Upper lobe of left lung (tissue), 6 donors: Measurements from ENCODE around the gene KDM2B. TPM values are rescaled to one million over a fixed set of nuclear protein-coding genes. Genes with fewer than 3 reads are reported as not detected.

Source experiments
- ATAC-seq, 2 donors: fragments of 200-7000 bp; cut with Tn5 transposase; one replicate each; pipeline ENCODE4 v1.9.1; 2022; ENCODE audit warnings: mild to moderate bottlenecking in 2 of 2, moderate library complexity in 2 of 2; ENCODE audit not compliant: low FRiP score in 2 of 2
- DNase-seq, 2 donors: peaks; one replicate each; pipeline ENCODE4 v3.0.0-alpha.2; 2019 to 2020
- H3K27ac ChIP-seq, 4 donors: fragments of 200-600 bp; sonication (generic); one replicate each; pipeline ENCODE4 v1.5.1; 2016 to 2019
- H3K27me3 ChIP-seq, 4 donors: fragments of 200-600 bp; sonication (generic); one replicate each; pipeline ENCODE4 v1.5.1; 2017 to 2019
- H3K36me3 ChIP-seq, 4 donors: fragments of 200-600 bp; sonication (generic); one replicate each; pipeline ENCODE4 v1.5.1; 2016 to 2019
- H3K4me1 ChIP-seq, 4 donors: fragments of 200-600 bp; sonication (generic); one replicate each; pipeline ENCODE4 v1.5.1; 2018 to 2019
- H3K4me3 ChIP-seq, 4 donors: fragments of 200-600 bp; sonication (generic); one replicate each; pipeline ENCODE4 v1.5.1; 2017 to 2019; ENCODE audit warnings: mild to moderate bottlenecking in 2 of 4, moderate library complexity in 1 of 4
- H3K9me3 ChIP-seq, 4 donors: fragments of 200-600 bp; sonication (generic); one replicate each; pipeline ENCODE4 v1.5.1; 2018 to 2019
- EP300 ChIP-seq, 4 donors: sonication (generic); formaldehyde crosslinking; IDR thresholded peaks; one replicate each; pipeline ENCODE4 v1.5.1; 2017; ENCODE audit warnings: antibody characterized with exemption in 4 of 4, control low read depth in 2 of 4
- POLR2A ChIP-seq, 4 donors: fragments of 450-650 bp; IDR thresholded peaks; one replicate each; pipeline ENCODE4 v1.5.1; 2016 to 2017; ENCODE audit warnings: antibody characterized with exemption in 4 of 4, mild to moderate bottlenecking in 2 of 4
- POLR2AphosphoS5 ChIP-seq, 2 donors: sonication (generic); formaldehyde crosslinking; IDR thresholded peaks; one replicate each; pipeline ENCODE4 v1.5.1; 2017; ENCODE audit warnings: antibody characterized with exemption in 2 of 2
- WGBS, 2 donors: methylation state at CpG; one replicate each; pipeline ENCODE4 v1.1.5; 2017 to 2018; 5-methylcytosine and 5-hydroxymethylcytosine counted together
- total RNA-seq, 6 donors: library from RNA; depleted of rRNA in 4 of 6; stranded (reverse); fragments of >200 nt in 4 of 6; gene quantifications; one replicate each; pipeline versions ENCODE4 v1.1.0 to v1.2.1, GENCODE V29; 2016 to 2021
- TF ChIP-seq, protein P1 (sequence below), 6 experiments: fragments of 450-650 bp in 4 of 6; fragments of 200-600 bp in 2 of 6; sonication (generic) in 2 of 6; IDR thresholded peaks; one replicate each; pipeline ENCODE4 v1.5.1; 2016 to 2019; ENCODE audit warnings: antibody characterized with exemption in 6 of 6
- donor health status: DM: no; HTN: no; CAD: no; lungs with moderate emphysema.
- donor health status: DM: no; HTN: yes; CAD: no; lungs with severe emphysema.

KDM2B gene
- total RNA-seq, 6 donors from 2014 or later, result 29.5 to 81.7 (median 34.2) TPM

DNA sequence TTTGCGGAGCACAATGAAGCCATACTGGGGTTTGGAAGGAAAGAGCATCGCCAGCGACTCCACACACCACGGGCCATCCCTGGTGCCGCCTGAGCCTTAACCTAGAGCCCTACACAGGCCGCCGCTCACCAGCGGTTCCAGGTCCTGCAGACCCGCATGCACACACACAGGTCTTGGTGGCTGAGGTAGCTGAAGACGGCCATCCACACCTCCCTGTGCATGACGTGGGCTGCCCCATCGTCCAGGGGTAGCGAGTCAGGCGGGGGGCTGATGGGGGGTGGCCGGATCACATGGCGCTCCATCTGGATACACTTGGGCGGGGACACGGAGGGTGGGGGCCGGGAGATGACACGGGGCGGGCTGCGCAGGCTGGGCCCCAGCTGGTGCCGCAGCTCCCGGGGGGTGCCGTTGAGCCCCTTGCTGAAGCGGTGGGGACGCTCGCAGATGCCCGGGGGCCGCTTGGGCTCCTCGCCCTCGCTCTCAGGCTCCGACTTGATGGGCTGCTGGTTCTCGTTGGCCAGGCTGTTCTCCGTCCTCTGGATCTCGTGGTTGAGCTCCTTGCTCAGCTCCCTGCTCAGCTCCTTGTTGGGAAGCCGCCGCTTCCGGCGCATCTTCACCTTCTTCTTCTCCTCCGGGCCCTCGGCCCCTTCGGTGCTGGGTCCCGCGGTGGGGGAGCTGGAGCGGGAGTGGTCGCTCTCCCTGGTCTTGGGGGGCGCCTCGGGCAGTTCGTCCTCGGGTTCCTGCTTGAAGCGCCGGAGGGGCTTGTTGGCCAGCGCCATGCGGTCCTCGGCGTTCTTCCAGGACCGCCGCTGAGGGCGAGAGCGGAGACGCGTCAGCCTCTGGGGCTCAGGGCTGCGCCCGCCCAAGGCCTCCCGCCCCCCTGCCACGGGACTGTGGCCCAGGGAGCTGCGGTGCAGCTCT lies 138.5 kb downstream of the KDM2B start:
- no peaks in the 10 kb centered on the region for H3K9me3 ChIP-seq
- peaks cover 0 to 55% (median 43%) of the 10 kb centered on the region in 4 donors for H3K36me3 ChIP-seq
- no peak overlapping the region for H3K27ac ChIP-seq
- no peak for ATAC-seq
- H3K4me1 ChIP-seq, result peaks cover 0 to 6% (median 1%) of the 10 kb centered on the region in 4 donors
- no peaks in the 10 kb centered on the region for H3K27me3 ChIP-seq
- DNase-seq, result peak in 1 of 2 donors; percentile 77
- 95 to 97% methylated on average over 33 to 52 of the region's 68 CpGs for WGBS, 2 donors
- TF ChIP-seq POLR2A (IDR thresholded peaks at IDR 0.05) (no peak), POLR2AphosphoS5 (IDR thresholded peaks at IDR 0.05) (no peak), EP300 (IDR thresholded peaks at IDR 0.05) (no peak)
- TF ChIP-seq, protein P1, sequence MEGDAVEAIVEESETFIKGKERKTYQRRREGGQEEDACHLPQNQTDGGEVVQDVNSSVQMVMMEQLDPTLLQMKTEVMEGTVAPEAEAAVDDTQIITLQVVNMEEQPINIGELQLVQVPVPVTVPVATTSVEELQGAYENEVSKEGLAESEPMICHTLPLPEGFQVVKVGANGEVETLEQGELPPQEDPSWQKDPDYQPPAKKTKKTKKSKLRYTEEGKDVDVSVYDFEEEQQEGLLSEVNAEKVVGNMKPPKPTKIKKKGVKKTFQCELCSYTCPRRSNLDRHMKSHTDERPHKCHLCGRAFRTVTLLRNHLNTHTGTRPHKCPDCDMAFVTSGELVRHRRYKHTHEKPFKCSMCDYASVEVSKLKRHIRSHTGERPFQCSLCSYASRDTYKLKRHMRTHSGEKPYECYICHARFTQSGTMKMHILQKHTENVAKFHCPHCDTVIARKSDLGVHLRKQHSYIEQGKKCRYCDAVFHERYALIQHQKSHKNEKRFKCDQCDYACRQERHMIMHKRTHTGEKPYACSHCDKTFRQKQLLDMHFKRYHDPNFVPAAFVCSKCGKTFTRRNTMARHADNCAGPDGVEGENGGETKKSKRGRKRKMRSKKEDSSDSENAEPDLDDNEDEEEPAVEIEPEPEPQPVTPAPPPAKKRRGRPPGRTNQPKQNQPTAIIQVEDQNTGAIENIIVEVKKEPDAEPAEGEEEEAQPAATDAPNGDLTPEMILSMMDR (IDR thresholded peaks at IDR 0.05), result no peak
- H3K4me3 ChIP-seq, result no peak overlapping the region

DNA sequence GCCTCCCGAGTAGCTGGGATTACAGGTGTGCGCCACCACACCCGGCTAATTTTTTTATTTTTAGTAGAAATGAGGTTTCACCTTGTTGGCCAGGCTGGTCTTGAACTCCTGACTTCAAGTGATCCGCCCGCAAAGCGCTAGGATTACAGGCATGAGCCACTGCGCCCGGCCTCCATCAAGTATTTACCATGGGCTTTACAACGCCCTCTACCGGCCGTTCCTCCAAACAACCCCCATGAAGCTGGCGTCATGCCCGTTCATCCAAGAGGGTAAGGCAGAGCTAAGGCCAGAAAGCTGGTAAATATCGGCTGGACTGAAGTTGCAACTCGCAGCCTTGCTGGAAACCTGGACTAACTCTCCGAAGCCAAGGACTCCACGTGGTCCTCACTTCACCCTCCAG lies 139.3 kb downstream of the KDM2B start:
- TF ChIP-seq POLR2A (IDR thresholded peaks at IDR 0.05) (no peak), POLR2AphosphoS5 (IDR thresholded peaks at IDR 0.05) (no peak), EP300 (IDR thresholded peaks at IDR 0.05) (no peak)
- TF ChIP-seq, protein P1 (IDR thresholded peaks at IDR 0.05), result no peak
- DNase-seq (no peak), ATAC-seq (no peak)
- Histone ChIP-seq H3K27ac (no peak overlapping the region), H3K36me3 (peaks cover 0 to 55% (median 43%) of the 10 kb centered on the region in 4 donors), H3K4me3 (no peak overlapping the region), H3K4me1 (peaks cover 0 to 6% (median 1%) of the 10 kb centered on the region in 4 donors), H3K27me3 (no peaks in the 10 kb centered on the region), H3K9me3 (no peaks in the 10 kb centered on the region)
- WGBS, 2 donors, result 89 to 92% methylated on average over 17 of the region's 17 CpGs

DNA sequence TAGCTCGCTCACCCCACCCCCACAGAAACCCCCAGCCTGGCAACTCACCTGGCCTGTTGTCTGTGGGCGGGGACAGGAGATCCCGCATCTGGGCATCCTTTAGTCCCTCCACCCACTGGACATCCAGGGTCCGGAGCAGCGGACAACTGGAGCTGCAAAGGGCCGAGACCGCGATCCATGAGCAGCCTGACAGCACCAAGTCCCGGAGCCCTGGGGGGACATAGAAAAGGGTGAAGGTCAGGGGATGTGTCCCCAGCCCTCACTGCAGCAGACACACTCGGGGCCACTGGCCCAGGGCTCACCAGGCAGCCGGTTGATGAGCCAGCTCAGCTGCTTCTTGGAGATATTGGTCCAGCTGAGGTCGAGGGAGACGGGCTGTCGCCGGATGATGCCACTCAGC lies 140.1 kb downstream of the KDM2B start:
- ATAC-seq, result no peak
- TF ChIP-seq POLR2AphosphoS5 (IDR thresholded peaks at IDR 0.05) (no peak), POLR2A (IDR thresholded peaks at IDR 0.05) (no peak), EP300 (IDR thresholded peaks at IDR 0.05) (no peak)
- TF ChIP-seq, protein P1 (IDR thresholded peaks at IDR 0.05), result no peak
- Histone ChIP-seq H3K4me3 (no peak overlapping the region), H3K36me3 (peaks cover 0 to 58% (median 45%) of the 10 kb centered on the region in 4 donors), H3K27ac (no peak overlapping the region), H3K9me3 (no peaks in the 10 kb centered on the region), H3K4me1 (peaks cover 0 to 6% (median 1%) of the 10 kb centered on the region in 4 donors), H3K27me3 (no peaks in the 10 kb centered on the region)
- peak in 1 of 2 donors; percentile 58 for DNase-seq
- 90 to 96% methylated on average over 2 to 15 of the region's 15 CpGs for WGBS, 2 donors

DNA sequence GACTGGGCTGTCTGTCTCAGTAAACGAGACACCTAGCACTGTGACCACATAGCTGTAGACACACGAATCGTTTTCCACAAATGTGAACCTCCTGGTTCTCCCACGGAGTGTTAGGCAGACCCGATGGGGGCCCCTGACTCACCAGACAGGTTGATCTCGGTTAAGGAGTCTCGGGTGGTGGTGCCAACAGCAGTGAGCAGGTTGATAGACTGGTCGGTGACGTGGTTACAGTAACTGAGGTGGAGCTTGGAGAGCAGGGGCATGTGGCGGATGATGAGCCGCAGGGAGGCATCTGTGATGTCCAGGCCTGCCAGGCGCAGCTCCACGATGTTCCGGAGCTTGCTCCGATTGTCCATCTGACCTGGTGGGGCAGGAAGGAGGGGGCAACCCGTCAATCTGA lies 141.1 kb downstream of the KDM2B start:
- TF ChIP-seq POLR2A (IDR thresholded peaks at IDR 0.05) (no peak), EP300 (IDR thresholded peaks at IDR 0.05) (no peak), POLR2AphosphoS5 (IDR thresholded peaks at IDR 0.05) (no peak)
- TF ChIP-seq, protein P1 (IDR thresholded peaks at IDR 0.05), result no peak
- no peak for ATAC-seq
- H3K36me3 ChIP-seq, result peaks cover 0 to 61% (median 44%) of the 10 kb centered on the region in 4 donors

More for the DNA sequence above, 141.1 kb downstream of the KDM2B start:
- Histone ChIP-seq H3K4me1 (peaks cover 0 to 6% (median 1%) of the 10 kb centered on the region in 4 donors), H3K9me3 (no peaks in the 10 kb centered on the region), H3K27ac (no peak overlapping the region), H3K27me3 (no peaks in the 10 kb centered on the region), H3K4me3 (no peak overlapping the region)
- DNase-seq, result no peak
- WGBS, 2 donors, result 89 to 95% methylated on average over 16 of the region's 16 CpGs
